Measurements from ENCODE around the gene RNU7-1.

The RNU7-1 gene

GRCh38 chr12:6919588-6919987 lies 24.0 kb upstream of the RNU7-1 start:
- DNase-seq, result no peak

- DNase-seq, result no peak
These were observed 22.1 kb upstream of the RNU7-1 start for GRCh38 chr12:6921539-6921938.

- DNase-seq, result no peak
These were observed 21.3 kb upstream of the RNU7-1 start for GRCh38 chr12:6921996-6922946.

- DNase-seq, result no peak
These were observed 20.4 kb upstream of the RNU7-1 start for GRCh38 chr12:6923003-6923732.

GRCh38 chr12:6923851-6924250 lies 19.8 kb upstream of the RNU7-1 start:
- DNase-seq, result no peak

- no peak for DNase-seq
These were observed 18.4 kb upstream of the RNU7-1 start for GRCh38 chr12:6925239-6925539.

GRCh38 chr12:6925540-6926279 lies 17.9 kb upstream of the RNU7-1 start:
- no peak for DNase-seq

GRCh38 chr12:6927379-6928021 lies 16.1 kb upstream of the RNU7-1 start, which contains the start of gene ATN1:
ATN1 (plus strand) TSS chr12:6927959; CDS start chr12:6934002, 6,043 bp downstream.
- peak; percentile 68 for DNase-seq

- DNase-seq, result no peak
These were observed 15.5 kb upstream of the RNU7-1 start for GRCh38 chr12:6928022-6928702.

GRCh38 chr12:6928703-6929407 lies 14.8 kb upstream of the RNU7-1 start:
- DNase-seq, result no peak

GRCh38 chr12:6929466-6930452 lies 13.9 kb upstream of the RNU7-1 start:
- no peak for DNase-seq

GRCh38 chr12:6932766-6933165 lies 10.8 kb upstream of the RNU7-1 start:
- DNase-seq, result no peak

- DNase-seq, result no peak
These were observed 9.5 kb upstream of the RNU7-1 start for GRCh38 chr12:6934110-6934509.

GRCh38 chr12:6935371-6936193 lies 8.0 kb upstream of the RNU7-1 start:
- no peak for DNase-seq

GRCh38 chr12:6936194-6936635 lies 7.4 kb upstream of the RNU7-1 start:
- no peak for DNase-seq

GRCh38 chr12:6936636-6937480 lies 6.8 kb upstream of the RNU7-1 start:
- peak; percentile 73 for DNase-seq

- peak; percentile 95 for DNase-seq
These were observed 5.9 kb upstream of the RNU7-1 start for GRCh38 chr12:6937481-6938352.
